ENCODE data around the gene RABAC1.

DNA sequence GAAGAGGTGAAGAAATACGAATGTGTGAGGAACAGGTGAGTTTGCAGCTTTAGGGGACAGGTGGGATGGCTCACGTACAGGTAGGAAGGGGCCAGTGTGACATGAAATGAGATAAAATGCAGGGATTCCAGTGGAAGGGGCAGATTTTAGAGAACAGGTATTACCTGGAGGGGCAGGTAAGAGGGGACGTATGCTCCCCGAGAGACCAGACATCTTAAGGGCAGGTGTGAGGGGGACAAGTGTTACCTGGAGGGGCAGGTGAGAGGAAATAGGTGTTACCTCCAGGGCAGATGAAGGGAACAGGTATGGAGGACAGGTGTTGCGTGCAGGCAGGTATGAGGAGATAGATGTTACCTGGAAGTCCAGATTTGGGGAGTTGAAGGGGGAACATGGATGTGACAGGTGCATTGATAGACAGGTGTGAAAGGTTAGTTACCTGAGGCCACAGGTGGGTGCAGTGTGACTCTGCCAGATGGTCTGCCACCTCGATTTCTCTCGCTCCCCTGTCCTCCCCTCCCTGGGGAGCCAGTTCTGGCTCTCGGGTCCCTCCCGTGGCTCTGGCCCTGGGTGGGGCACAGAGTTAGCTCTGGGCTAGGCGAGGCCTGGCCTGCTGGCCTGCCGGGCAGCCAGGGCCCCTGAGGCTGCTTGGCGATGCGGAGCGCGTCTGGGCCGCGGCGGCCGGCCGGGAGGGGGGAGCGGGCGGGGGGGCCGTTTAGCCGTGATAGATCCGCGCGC, 32.9 kb downstream of the RABAC1 start:
- TF ChIP-seq POLR2A (IDR thresholded peaks at IDR 0.05; ENCODE audit: low read length), result no peak
- TF ChIP-seq GATA1 (IDR thresholded peaks at IDR 0.05; ENCODE audit: low read depth, low read length), result no peak

Data from erythroblast (primary cell).